Upper lobe of left lung (tissue), 4 donors: ENCODE measurements around the gene PHF21B.

ENCODE experiments used
- EP300 ChIP-seq, 4 donors: sonication (generic); formaldehyde crosslinking; IDR thresholded peaks; one replicate each; pipeline ENCODE4 v1.5.1; 2017; ENCODE audit warnings: antibody characterized with exemption in 4 of 4, control low read depth in 2 of 4
- POLR2A ChIP-seq, 4 donors: fragments of 450-650 bp; IDR thresholded peaks; one replicate each; pipeline ENCODE4 v1.5.1; 2016 to 2017; ENCODE audit warnings: antibody characterized with exemption in 4 of 4, mild to moderate bottlenecking in 2 of 4
- POLR2AphosphoS5 ChIP-seq, 2 donors: sonication (generic); formaldehyde crosslinking; IDR thresholded peaks; one replicate each; pipeline ENCODE4 v1.5.1; 2017; ENCODE audit warnings: antibody characterized with exemption in 2 of 2
- TF ChIP-seq, protein P1 (sequence below), 6 experiments: fragments of 450-650 bp in 4 of 6; fragments of 200-600 bp in 2 of 6; sonication (generic) in 2 of 6; IDR thresholded peaks; one replicate each; pipeline ENCODE4 v1.5.1; 2016 to 2019; ENCODE audit warnings: antibody characterized with exemption in 6 of 6

DNA sequence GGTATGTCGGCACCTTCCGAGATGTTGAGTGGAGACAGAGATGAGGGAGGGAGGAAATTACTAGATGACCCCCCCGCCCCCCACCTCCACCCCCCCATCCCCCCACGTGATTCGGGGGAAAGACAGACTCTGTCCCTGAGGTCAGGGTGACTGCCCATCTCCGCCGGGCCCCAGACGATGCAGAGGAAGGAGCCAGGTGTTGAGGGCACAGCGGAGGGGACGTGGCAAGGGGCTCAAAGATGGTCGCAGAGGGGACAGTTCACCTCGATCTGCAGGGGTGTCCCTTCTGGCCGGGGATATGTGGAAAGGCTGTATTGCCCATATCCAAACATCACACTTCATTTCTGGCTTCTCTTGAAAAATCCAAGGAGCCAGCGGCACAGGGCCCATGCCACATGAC, 14.1 kb downstream of the PHF21B start:
- TF ChIP-seq POLR2AphosphoS5 (IDR thresholded peaks at IDR 0.05) (no peak), POLR2A (IDR thresholded peaks at IDR 0.05) (no peak), EP300 (IDR thresholded peaks at IDR 0.05) (no peak)
- TF ChIP-seq, protein P1, sequence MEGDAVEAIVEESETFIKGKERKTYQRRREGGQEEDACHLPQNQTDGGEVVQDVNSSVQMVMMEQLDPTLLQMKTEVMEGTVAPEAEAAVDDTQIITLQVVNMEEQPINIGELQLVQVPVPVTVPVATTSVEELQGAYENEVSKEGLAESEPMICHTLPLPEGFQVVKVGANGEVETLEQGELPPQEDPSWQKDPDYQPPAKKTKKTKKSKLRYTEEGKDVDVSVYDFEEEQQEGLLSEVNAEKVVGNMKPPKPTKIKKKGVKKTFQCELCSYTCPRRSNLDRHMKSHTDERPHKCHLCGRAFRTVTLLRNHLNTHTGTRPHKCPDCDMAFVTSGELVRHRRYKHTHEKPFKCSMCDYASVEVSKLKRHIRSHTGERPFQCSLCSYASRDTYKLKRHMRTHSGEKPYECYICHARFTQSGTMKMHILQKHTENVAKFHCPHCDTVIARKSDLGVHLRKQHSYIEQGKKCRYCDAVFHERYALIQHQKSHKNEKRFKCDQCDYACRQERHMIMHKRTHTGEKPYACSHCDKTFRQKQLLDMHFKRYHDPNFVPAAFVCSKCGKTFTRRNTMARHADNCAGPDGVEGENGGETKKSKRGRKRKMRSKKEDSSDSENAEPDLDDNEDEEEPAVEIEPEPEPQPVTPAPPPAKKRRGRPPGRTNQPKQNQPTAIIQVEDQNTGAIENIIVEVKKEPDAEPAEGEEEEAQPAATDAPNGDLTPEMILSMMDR (IDR thresholded peaks at IDR 0.05): no peak
